ENCODE data around the gene DBNDD1.
"Not testable (repeated sequence)": the region's sequence is repeated elsewhere in the genome, so short reads cannot be mapped to it uniquely, and the experiment has no call there.

Gene DBNDD1

GRCh38 chr16:90009172-90009899 lies 9.9 kb downstream of the DBNDD1 start:
- no peak for FAIRE-seq
- DNase-seq (ENCODE audit: insufficient read length), result no peak
- no peak for TF ChIP-seq POLR2A (IDR thresholded peaks at IDR 0.05; ENCODE audit: low read depth, low read length)
- no peak for TF ChIP-seq POLR2AphosphoS5 (IDR thresholded peaks at IDR 0.05; ENCODE audit: low read depth, low read length)
- TF ChIP-seq TAF1 (IDR thresholded peaks at IDR 0.05; ENCODE audit: borderline replicate concordance, low read depth, low read length), result no peak

GRCh38 chr16:90008708-90009145 lies 10.5 kb downstream of the DBNDD1 start:
- DNase-seq (ENCODE audit: insufficient read length) (no peak), FAIRE-seq (peak; percentile 56)
- TF ChIP-seq POLR2AphosphoS5 (IDR thresholded peaks at IDR 0.05; ENCODE audit: low read depth, low read length), result no peak
- no peak for TF ChIP-seq TAF1 (IDR thresholded peaks at IDR 0.05; ENCODE audit: borderline replicate concordance, low read depth, low read length)
- no peak for TF ChIP-seq POLR2A (IDR thresholded peaks at IDR 0.05; ENCODE audit: low read depth, low read length)

GRCh38 chr16:90007635-90008234 lies 11.5 kb downstream of the DBNDD1 start:
- peak; percentile 38 for FAIRE-seq
- not testable (repeated sequence) for DNase-seq (ENCODE audit: insufficient read length)

GRCh38 chr16:90007015-90007414 lies 12.2 kb downstream of the DBNDD1 start:
- no peak for TF ChIP-seq POLR2A (IDR thresholded peaks at IDR 0.05; ENCODE audit: low read depth, low read length)
- no peak for TF ChIP-seq TAF1 (IDR thresholded peaks at IDR 0.05; ENCODE audit: borderline replicate concordance, low read depth, low read length)
- no peak for TF ChIP-seq POLR2AphosphoS5 (IDR thresholded peaks at IDR 0.05; ENCODE audit: low read depth, low read length)
- no peak for FAIRE-seq
- no peak for DNase-seq (ENCODE audit: insufficient read length)

GRCh38 chr16:90005956-90006663 lies 13.1 kb downstream of the DBNDD1 start:
- FAIRE-seq, result no peak
- no peak for DNase-seq (ENCODE audit: insufficient read length)
- TF ChIP-seq POLR2AphosphoS5 (IDR thresholded peaks at IDR 0.05; ENCODE audit: low read depth, low read length), result no peak
- no peak for TF ChIP-seq POLR2A (IDR thresholded peaks at IDR 0.05; ENCODE audit: low read depth, low read length)
- TF ChIP-seq TAF1 (IDR thresholded peaks at IDR 0.05; ENCODE audit: borderline replicate concordance, low read depth, low read length), result no peak

GRCh38 chr16:90004577-90004976 lies 14.7 kb downstream of the DBNDD1 start:
- no peak for TF ChIP-seq TAF1 (IDR thresholded peaks at IDR 0.05; ENCODE audit: borderline replicate concordance, low read depth, low read length)
- TF ChIP-seq POLR2AphosphoS5 (IDR thresholded peaks at IDR 0.05; ENCODE audit: low read depth, low read length), result no peak
- TF ChIP-seq POLR2A (IDR thresholded peaks at IDR 0.05; ENCODE audit: low read depth, low read length), result no peak
- no peak for FAIRE-seq

GRCh38 chr16:90002759-90003158 lies 16.5 kb downstream of the DBNDD1 start:
- FAIRE-seq (no peak), DNase-seq (ENCODE audit: insufficient read length) (no peak)
- no peak for TF ChIP-seq POLR2AphosphoS5 (IDR thresholded peaks at IDR 0.05; ENCODE audit: low read depth, low read length)
- TF ChIP-seq TAF1 (IDR thresholded peaks at IDR 0.05; ENCODE audit: borderline replicate concordance, low read depth, low read length), result no peak
- no peak for TF ChIP-seq POLR2A (IDR thresholded peaks at IDR 0.05; ENCODE audit: low read depth, low read length)

More at GRCh38 chr16:90004577-90004976, 14.7 kb downstream of the DBNDD1 start:
- DNase-seq (ENCODE audit: insufficient read length), result no peak

GRCh38 chr16:90001761-90002503 lies 17.3 kb downstream of the DBNDD1 start:
- TF ChIP-seq TAF1 (IDR thresholded peaks at IDR 0.05; ENCODE audit: borderline replicate concordance, low read depth, low read length) (no peak), POLR2A (IDR thresholded peaks at IDR 0.05; ENCODE audit: low read depth, low read length) (no peak), POLR2AphosphoS5 (IDR thresholded peaks at IDR 0.05; ENCODE audit: low read depth, low read length) (no peak)
- FAIRE-seq, result no peak

GRCh38 chr16:90000733-90001427 lies 18.4 kb downstream of the DBNDD1 start:
- DNase-seq (ENCODE audit: insufficient read length) (no peak), FAIRE-seq (no peak)
- TF ChIP-seq POLR2A (IDR thresholded peaks at IDR 0.05; ENCODE audit: low read depth, low read length) (no peak), POLR2AphosphoS5 (IDR thresholded peaks at IDR 0.05; ENCODE audit: low read depth, low read length) (no peak), TAF1 (IDR thresholded peaks at IDR 0.05; ENCODE audit: borderline replicate concordance, low read depth, low read length) (no peak)

More at GRCh38 chr16:90001761-90002503, 17.3 kb downstream of the DBNDD1 start:
- no peak for DNase-seq (ENCODE audit: insufficient read length)

GRCh38 chr16:89999831-90000574 lies 19.3 kb downstream of the DBNDD1 start:
- FAIRE-seq (no peak), DNase-seq (ENCODE audit: insufficient read length) (no peak)
- TF ChIP-seq POLR2A (IDR thresholded peaks at IDR 0.05; ENCODE audit: low read depth, low read length) (no peak), TAF1 (IDR thresholded peaks at IDR 0.05; ENCODE audit: borderline replicate concordance, low read depth, low read length) (no peak), POLR2AphosphoS5 (IDR thresholded peaks at IDR 0.05; ENCODE audit: low read depth, low read length) (no peak)
